ENCODE results near the gene IL4.

Gene IL4

GRCh38 chr5:132680780-132681475 is 7.1 kb downstream of the IL4 start:
- no peak overlapping the region for H3K27ac ChIP-seq (ENCODE audit: insufficient read depth in 1 of 2, low read depth in 1 of 2, low read length in 2 of 2, poor library complexity in 1 of 2, severe bottlenecking in 2 of 2)
- no peaks in the 10 kb centered on the region for H3K9me3 ChIP-seq (ENCODE audit: control extremely low read depth in 1 of 5, control insufficient read depth in 4 of 5, insufficient read depth in 2 of 5, low read depth in 1 of 5, low read length in 4 of 5)
- no peaks in the 10 kb centered on the region for H3K36me3 ChIP-seq (ENCODE audit: control insufficient read depth in 4 of 4, insufficient read depth in 4 of 4, low read length in 3 of 4)
- no peak overlapping the region for H3K4me3 ChIP-seq (ENCODE audit: control insufficient read depth in 1 of 7, extremely low read depth in 1 of 7, insufficient read depth in 4 of 7, low read depth in 2 of 7, low read length in 6 of 7)
- DNase-seq: no peak
- H3K27me3 ChIP-seq (replicated peaks in 2 of 5; ENCODE audit: control insufficient read depth in 4 of 5, insufficient read depth in 5 of 5, low read length in 4 of 5): no peaks in the 10 kb centered on the region
- CTCF ChIA-PET: interaction anchor here (1.3 kb wide), 1 partner anchor 27 kb away, joined by 3 read pairs; no protein-coding TSS in a partner anchor
- no peaks in the 10 kb centered on the region for H3K4me1 ChIP-seq (ENCODE audit: control extremely low read depth in 1 of 4, control insufficient read depth in 4 of 4, insufficient read depth in 4 of 4, low read length in 3 of 4)
- POLR2A ChIA-PET: no interaction called here
- WGBS (ENCODE audit: insufficient coverage): 98% methylated on average over 8 of the region's 8 CpGs

- 92% methylated on average over 1 of the region's 2 CpGs for WGBS (ENCODE audit: insufficient coverage)
- POLR2A ChIA-PET: no interaction called here
- Histone ChIP-seq H3K4me1 (ENCODE audit: control extremely low read depth in 1 of 4, control insufficient read depth in 4 of 4, insufficient read depth in 4 of 4, low read length in 3 of 4) (no peaks in the 10 kb centered on the region), H3K9me3 (ENCODE audit: control extremely low read depth in 1 of 5, control insufficient read depth in 4 of 5, insufficient read depth in 2 of 5, low read depth in 1 of 5, low read length in 4 of 5) (no peaks in the 10 kb centered on the region), H3K4me3 (ENCODE audit: control insufficient read depth in 1 of 7, extremely low read depth in 1 of 7, insufficient read depth in 4 of 7, low read depth in 2 of 7, low read length in 6 of 7) (no peak overlapping the region), H3K27ac (ENCODE audit: insufficient read depth in 1 of 2, low read depth in 1 of 2, low read length in 2 of 2, poor library complexity in 1 of 2, severe bottlenecking in 2 of 2) (no peak overlapping the region), H3K27me3 (replicated peaks in 2 of 5; ENCODE audit: control insufficient read depth in 4 of 5, insufficient read depth in 5 of 5, low read length in 4 of 5) (no peaks in the 10 kb centered on the region), H3K36me3 (ENCODE audit: control insufficient read depth in 4 of 4, insufficient read depth in 4 of 4, low read length in 3 of 4) (no peaks in the 10 kb centered on the region)
- CTCF ChIA-PET: interaction anchor here (1.3 kb wide), 1 partner anchor 27 kb away, joined by 3 read pairs; no protein-coding TSS in a partner anchor
- no peak for DNase-seq
These were observed 7.7 kb downstream of the IL4 start for GRCh38 chr5:132681476-132681831.

GRCh38 chr5:132681983-132682382 is 8.2 kb downstream of the IL4 start:
- Histone ChIP-seq H3K4me1 (ENCODE audit: control extremely low read depth in 1 of 4, control insufficient read depth in 4 of 4, insufficient read depth in 4 of 4, low read length in 3 of 4) (no peaks in the 10 kb centered on the region), H3K36me3 (ENCODE audit: control insufficient read depth in 4 of 4, insufficient read depth in 4 of 4, low read length in 3 of 4) (no peaks in the 10 kb centered on the region), H3K4me3 (ENCODE audit: control insufficient read depth in 1 of 7, extremely low read depth in 1 of 7, insufficient read depth in 4 of 7, low read depth in 2 of 7, low read length in 6 of 7) (no peak overlapping the region), H3K9me3 (ENCODE audit: control extremely low read depth in 1 of 5, control insufficient read depth in 4 of 5, insufficient read depth in 2 of 5, low read depth in 1 of 5, low read length in 4 of 5) (no peaks in the 10 kb centered on the region), H3K27me3 (replicated peaks in 2 of 5; ENCODE audit: control insufficient read depth in 4 of 5, insufficient read depth in 5 of 5, low read length in 4 of 5) (no peaks in the 10 kb centered on the region), H3K27ac (ENCODE audit: insufficient read depth in 1 of 2, low read depth in 1 of 2, low read length in 2 of 2, poor library complexity in 1 of 2, severe bottlenecking in 2 of 2) (no peak overlapping the region)
- DNase-seq: no peak
- ChIA-PET CTCF (interaction anchor here (1.2 to 1.3 kb wide), 2 partner anchors 26 to 73 kb away, joined by 3 to 4 read pairs; no protein-coding TSS in a partner anchor), POLR2A (no interaction called here)
- WGBS (ENCODE audit: insufficient coverage): 100% methylated on average over 2 of the region's 4 CpGs

- ChIA-PET POLR2A (no interaction called here), CTCF (interaction anchor here (0.7 to 1.0 kb wide), 3 partner anchors 15 to 70 kb away, joined by 3 read pairs; no protein-coding TSS in a partner anchor)
- Histone ChIP-seq H3K36me3 (ENCODE audit: control insufficient read depth in 4 of 4, insufficient read depth in 4 of 4, low read length in 3 of 4) (no peaks in the 10 kb centered on the region), H3K9me3 (ENCODE audit: control extremely low read depth in 1 of 5, control insufficient read depth in 4 of 5, insufficient read depth in 2 of 5, low read depth in 1 of 5, low read length in 4 of 5) (no peaks in the 10 kb centered on the region), H3K27ac (ENCODE audit: insufficient read depth in 1 of 2, low read depth in 1 of 2, low read length in 2 of 2, poor library complexity in 1 of 2, severe bottlenecking in 2 of 2) (no peak overlapping the region), H3K4me3 (ENCODE audit: control insufficient read depth in 1 of 7, extremely low read depth in 1 of 7, insufficient read depth in 4 of 7, low read depth in 2 of 7, low read length in 6 of 7) (no peak overlapping the region), H3K27me3 (replicated peaks in 2 of 5; ENCODE audit: control insufficient read depth in 4 of 5, insufficient read depth in 5 of 5, low read length in 4 of 5) (no peaks in the 10 kb centered on the region), H3K4me1 (ENCODE audit: control extremely low read depth in 1 of 4, control insufficient read depth in 4 of 4, insufficient read depth in 4 of 4, low read length in 3 of 4) (peaks cover 4 to 18% (median 16%) of the 10 kb centered on the region in 4 experiments)
- no peak for DNase-seq
- WGBS (ENCODE audit: insufficient coverage): 100% methylated on average over 2 of the region's 6 CpGs
These were observed 10.7 kb downstream of the IL4 start for GRCh38 chr5:132684491-132684890.

- POLR2A ChIA-PET: no interaction called here
- Histone ChIP-seq H3K27me3 (replicated peaks in 2 of 5; ENCODE audit: control insufficient read depth in 4 of 5, insufficient read depth in 5 of 5, low read length in 4 of 5) (no peaks in the 10 kb centered on the region), H3K4me1 (ENCODE audit: control extremely low read depth in 1 of 4, control insufficient read depth in 4 of 4, insufficient read depth in 4 of 4, low read length in 3 of 4) (peaks cover 4 to 19% (median 16%) of the 10 kb centered on the region in 4 experiments), H3K27ac (ENCODE audit: insufficient read depth in 1 of 2, low read depth in 1 of 2, low read length in 2 of 2, poor library complexity in 1 of 2, severe bottlenecking in 2 of 2) (no peak overlapping the region), H3K4me3 (ENCODE audit: control insufficient read depth in 1 of 7, extremely low read depth in 1 of 7, insufficient read depth in 4 of 7, low read depth in 2 of 7, low read length in 6 of 7) (no peak overlapping the region), H3K9me3 (ENCODE audit: control extremely low read depth in 1 of 5, control insufficient read depth in 4 of 5, insufficient read depth in 2 of 5, low read depth in 1 of 5, low read length in 4 of 5) (no peaks in the 10 kb centered on the region), H3K36me3 (ENCODE audit: control insufficient read depth in 4 of 4, insufficient read depth in 4 of 4, low read length in 3 of 4) (no peaks in the 10 kb centered on the region)
- WGBS (ENCODE audit: insufficient coverage): 100% methylated on average over 5 of the region's 12 CpGs
- no peak for DNase-seq
- CTCF ChIA-PET: interaction anchor here (0.7 to 1.0 kb wide), 3 partner anchors 15 to 69 kb away, joined by 3 read pairs; no protein-coding TSS in a partner anchor
These were observed 11.3 kb downstream of the IL4 start for GRCh38 chr5:132684922-132685720.

GRCh38 chr5:132686193-132686592 is 12.4 kb downstream of the IL4 start:
- POLR2A ChIA-PET: no interaction called here
- H3K4me1 ChIP-seq (ENCODE audit: control extremely low read depth in 1 of 4, control insufficient read depth in 4 of 4, insufficient read depth in 4 of 4, low read length in 3 of 4): peaks cover 4 to 19% (median 16%) of the 10 kb centered on the region in 4 experiments
- CTCF ChIA-PET: no interaction called here
- H3K36me3 ChIP-seq (ENCODE audit: control insufficient read depth in 4 of 4, insufficient read depth in 4 of 4, low read length in 3 of 4): no peaks in the 10 kb centered on the region
- no peak overlapping the region for H3K27ac ChIP-seq (ENCODE audit: insufficient read depth in 1 of 2, low read depth in 1 of 2, low read length in 2 of 2, poor library complexity in 1 of 2, severe bottlenecking in 2 of 2)
- no peak overlapping the region for H3K4me3 ChIP-seq (ENCODE audit: control insufficient read depth in 1 of 7, extremely low read depth in 1 of 7, insufficient read depth in 4 of 7, low read depth in 2 of 7, low read length in 6 of 7)
- H3K27me3 ChIP-seq (replicated peaks in 2 of 5; ENCODE audit: control insufficient read depth in 4 of 5, insufficient read depth in 5 of 5, low read length in 4 of 5): no peaks in the 10 kb centered on the region
- no peaks in the 10 kb centered on the region for H3K9me3 ChIP-seq (ENCODE audit: control extremely low read depth in 1 of 5, control insufficient read depth in 4 of 5, insufficient read depth in 2 of 5, low read depth in 1 of 5, low read length in 4 of 5)
- DNase-seq: no peak
- 96% methylated on average over 3 of the region's 3 CpGs for WGBS (ENCODE audit: insufficient coverage)

GRCh38 chr5:132687995-132688394 is 14.2 kb downstream of the IL4 start:
- CTCF ChIA-PET: interaction anchor here (1.5 to 1.7 kb wide), 3 partner anchors 22 to 28 kb away, joined by 3 to 5 read pairs (median 5); no protein-coding TSS in a partner anchor

More at GRCh38 chr5:132687995-132688394, 14.2 kb downstream of the IL4 start:
- Histone ChIP-seq H3K9me3 (ENCODE audit: control extremely low read depth in 1 of 5, control insufficient read depth in 4 of 5, insufficient read depth in 2 of 5, low read depth in 1 of 5, low read length in 4 of 5) (no peaks in the 10 kb centered on the region), H3K36me3 (ENCODE audit: control insufficient read depth in 4 of 4, insufficient read depth in 4 of 4, low read length in 3 of 4) (no peaks in the 10 kb centered on the region), H3K4me1 (ENCODE audit: control extremely low read depth in 1 of 4, control insufficient read depth in 4 of 4, insufficient read depth in 4 of 4, low read length in 3 of 4) (peaks cover 4 to 19% (median 16%) of the 10 kb centered on the region in 4 experiments), H3K4me3 (ENCODE audit: control insufficient read depth in 1 of 7, extremely low read depth in 1 of 7, insufficient read depth in 4 of 7, low read depth in 2 of 7, low read length in 6 of 7) (no peak overlapping the region), H3K27me3 (replicated peaks in 2 of 5; ENCODE audit: control insufficient read depth in 4 of 5, insufficient read depth in 5 of 5, low read length in 4 of 5) (no peaks in the 10 kb centered on the region), H3K27ac (ENCODE audit: insufficient read depth in 1 of 2, low read depth in 1 of 2, low read length in 2 of 2, poor library complexity in 1 of 2, severe bottlenecking in 2 of 2) (no peak overlapping the region)
- DNase-seq: peak in 2 of 3 donors; percentile 63 to 74
- POLR2A ChIA-PET: no interaction called here
- 96% methylated on average over 4 of the region's 5 CpGs for WGBS (ENCODE audit: insufficient coverage)
